ENCODE results near the gene OPCML. TPM values are rescaled to one million over a fixed set of nuclear protein-coding genes. Genes with fewer than 3 reads are reported as not detected.
"Not testable (repeated sequence)": the region's sequence is repeated elsewhere in the genome, so short reads cannot be mapped to it uniquely, and the experiment has no call there.

OPCML gene
- total RNA-seq, 3 donors from 2014 or later = not detected

DNA sequence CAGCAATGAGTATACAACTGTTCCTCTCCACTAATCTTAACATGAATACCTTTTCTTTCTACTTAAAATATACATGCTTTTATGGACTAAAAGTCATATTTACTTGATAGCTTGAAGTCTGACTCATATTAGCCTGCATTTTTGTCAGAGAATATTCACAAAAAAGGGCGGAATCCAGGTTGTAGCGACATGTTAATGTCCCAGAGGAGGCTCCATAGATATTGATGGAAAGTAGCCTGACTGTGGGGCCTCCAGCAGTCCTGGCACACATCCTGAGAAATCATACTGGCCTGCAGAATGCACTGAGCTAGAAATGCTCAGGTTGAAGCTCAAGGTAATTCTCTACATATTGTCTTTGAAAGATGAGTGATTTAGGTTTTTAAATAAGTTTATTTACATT, 1110.7 kb downstream of the OPCML start:
- no peaks in the 10 kb centered on the region for H3K4me1 Mint-ChIP-seq (ENCODE audit: low read depth)
- no peak for DNase-seq
- peaks cover 1% of the 10 kb centered on the region for H3K27me3 Mint-ChIP-seq (ENCODE audit: low read depth)
- peaks cover 3% of the 10 kb centered on the region for H3K9me3 Mint-ChIP-seq
- no peak for ATAC-seq
- H3K4me3 Mint-ChIP-seq = no peak overlapping the region
- H3K36me3 Mint-ChIP-seq (ENCODE audit: insufficient read depth) = no peaks in the 10 kb centered on the region

DNA sequence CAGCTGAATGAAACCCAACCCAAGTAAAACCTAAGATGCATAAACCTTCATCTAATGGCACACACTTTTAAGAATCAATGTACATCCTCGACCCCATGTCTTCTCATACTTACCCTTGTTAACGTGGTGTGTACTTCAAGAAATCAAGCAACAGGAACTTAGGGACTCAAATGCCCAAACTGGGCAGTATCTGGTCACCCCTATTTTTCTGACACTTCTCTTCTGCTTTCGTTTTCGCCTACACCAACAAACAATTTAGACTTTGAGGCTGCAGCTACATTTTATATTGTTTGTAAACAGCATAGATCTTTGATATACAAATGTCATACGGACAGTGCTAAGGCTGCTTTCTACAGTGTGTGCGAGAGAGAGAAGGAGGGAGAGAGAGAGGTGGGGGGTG, 1117.8 kb downstream of the OPCML start:
- Mint-ChIP-seq H3K9me3 (no peaks in the 10 kb centered on the region), H3K36me3 (ENCODE audit: insufficient read depth) (no peaks in the 10 kb centered on the region), H3K27me3 (ENCODE audit: low read depth) (no peaks in the 10 kb centered on the region), H3K4me1 (ENCODE audit: low read depth) (no peaks in the 10 kb centered on the region), H3K4me3 (no peak overlapping the region)
- ATAC-seq (no peak), DNase-seq (no peak)

DNA sequence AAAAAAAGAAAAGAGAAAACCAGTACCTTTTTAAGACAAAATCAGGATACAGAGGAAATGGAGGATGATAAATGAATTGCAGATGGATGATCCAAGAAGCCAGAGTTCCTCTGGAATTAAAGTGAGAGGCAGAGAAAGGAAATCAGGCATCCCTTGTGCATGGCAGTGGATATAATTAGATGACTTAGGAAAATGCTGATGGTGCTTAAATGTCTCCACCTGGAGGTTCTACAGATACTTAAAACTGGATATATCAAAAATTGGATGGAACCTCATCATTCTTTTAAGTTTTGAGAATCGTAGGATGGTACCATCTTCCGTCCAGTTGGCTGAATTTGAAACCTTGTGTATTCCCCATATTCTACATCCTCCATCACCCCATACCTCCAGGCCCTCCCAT, 1121.9 kb downstream of the OPCML start:
- Mint-ChIP-seq H3K4me3 (no peak overlapping the region), H3K36me3 (ENCODE audit: insufficient read depth) (no peaks in the 10 kb centered on the region), H3K9me3 (no peaks in the 10 kb centered on the region), H3K4me1 (ENCODE audit: low read depth) (no peaks in the 10 kb centered on the region), H3K27me3 (ENCODE audit: low read depth) (no peaks in the 10 kb centered on the region)
- ATAC-seq (no peak), DNase-seq (no peak)

DNA sequence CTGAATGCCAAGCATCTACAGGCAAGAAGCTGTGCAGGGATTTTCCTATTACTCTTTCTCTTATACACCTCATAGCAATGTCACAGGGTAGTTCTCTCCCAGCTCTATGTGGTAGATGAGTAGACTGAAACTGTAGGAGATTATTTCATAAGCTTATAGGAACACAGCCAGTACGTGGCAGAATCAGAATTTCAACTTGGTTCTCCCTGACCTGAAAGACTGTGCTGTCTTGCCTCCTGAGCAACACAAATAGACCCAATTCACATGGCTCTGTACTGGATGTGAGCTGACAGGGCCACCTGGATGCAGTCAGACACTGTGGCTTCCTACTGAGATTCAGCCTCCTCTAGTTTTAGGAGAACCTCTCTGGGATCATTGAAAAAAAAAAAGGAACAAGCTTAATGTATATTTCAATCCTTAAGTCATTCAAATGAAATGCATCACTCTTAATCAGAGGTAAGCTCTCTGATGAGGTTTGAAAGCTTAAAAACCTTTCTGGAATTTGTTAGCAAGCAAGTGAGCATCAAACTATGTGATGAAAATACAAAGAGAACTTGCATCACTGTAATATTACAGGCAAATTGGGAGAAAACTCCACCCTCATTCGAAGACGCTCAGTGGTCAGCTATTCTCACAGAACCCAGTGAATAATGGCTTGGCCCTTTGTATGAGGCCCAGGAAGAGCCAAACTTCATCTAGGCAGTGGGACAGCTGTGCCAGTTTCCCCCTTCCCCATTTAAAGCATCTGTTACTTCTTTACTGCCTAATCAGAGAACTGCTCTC, 1122.5 kb downstream of the OPCML start:
- H3K9me3 Mint-ChIP-seq = no peaks in the 10 kb centered on the region
- H3K4me3 Mint-ChIP-seq = no peak overlapping the region
- no peaks in the 10 kb centered on the region for H3K4me1 Mint-ChIP-seq (ENCODE audit: low read depth)
- DNase-seq = no peak
- H3K27me3 Mint-ChIP-seq (ENCODE audit: low read depth) = no peaks in the 10 kb centered on the region
- ATAC-seq = no peak
- no peaks in the 10 kb centered on the region for H3K36me3 Mint-ChIP-seq (ENCODE audit: insufficient read depth)

DNA sequence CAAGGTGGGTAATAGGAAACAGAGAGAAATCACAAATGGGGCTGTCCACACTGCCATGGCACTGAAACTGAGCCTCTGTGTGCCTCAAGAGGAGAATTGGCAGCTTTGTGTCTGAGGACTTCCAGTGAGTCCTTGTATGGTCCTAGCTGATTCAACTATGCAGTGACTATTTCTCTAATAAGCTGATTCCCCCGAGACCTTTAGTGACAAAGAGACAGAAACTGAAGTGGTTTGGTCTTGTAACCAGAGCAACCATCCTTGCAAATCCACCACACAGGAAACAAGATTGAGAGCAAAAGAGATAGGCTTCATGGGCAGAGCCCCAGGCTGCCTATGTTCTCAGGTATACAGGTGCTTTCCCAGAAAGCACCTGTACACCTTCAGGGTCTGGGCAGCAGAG, 1123.4 kb downstream of the OPCML start:
- no peaks in the 10 kb centered on the region for H3K4me1 Mint-ChIP-seq (ENCODE audit: low read depth)
- ATAC-seq = no peak
- H3K27me3 Mint-ChIP-seq (ENCODE audit: low read depth) = no peaks in the 10 kb centered on the region
- no peak overlapping the region for H3K4me3 Mint-ChIP-seq
- H3K36me3 Mint-ChIP-seq (ENCODE audit: insufficient read depth) = no peaks in the 10 kb centered on the region
- no peaks in the 10 kb centered on the region for H3K9me3 Mint-ChIP-seq
- no peak for DNase-seq

DNA sequence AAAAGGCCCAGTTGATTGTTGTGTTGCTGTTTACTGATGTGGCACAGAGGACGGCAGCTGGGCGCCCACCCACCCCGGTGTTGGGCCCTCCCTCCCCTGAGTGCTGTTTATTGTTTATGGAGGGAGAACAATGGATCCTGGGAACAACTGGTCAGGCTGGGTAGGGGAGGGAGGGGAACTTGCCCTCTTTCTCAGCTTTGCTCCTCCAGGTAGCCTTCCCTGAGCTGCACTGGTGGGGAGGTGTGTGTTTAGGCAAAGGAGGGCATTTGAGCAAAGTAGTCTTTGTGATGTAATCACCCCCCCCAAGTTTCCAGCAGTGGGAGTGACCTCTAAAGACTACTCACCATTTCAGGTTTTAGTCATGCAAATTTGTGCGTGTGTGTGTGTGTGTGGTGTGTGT, 1126.6 kb downstream of the OPCML start:
- ATAC-seq = no peak
- Mint-ChIP-seq H3K27me3 (ENCODE audit: low read depth) (peaks cover 7% of the 10 kb centered on the region), H3K4me1 (ENCODE audit: low read depth) (no peaks in the 10 kb centered on the region)

DNA sequence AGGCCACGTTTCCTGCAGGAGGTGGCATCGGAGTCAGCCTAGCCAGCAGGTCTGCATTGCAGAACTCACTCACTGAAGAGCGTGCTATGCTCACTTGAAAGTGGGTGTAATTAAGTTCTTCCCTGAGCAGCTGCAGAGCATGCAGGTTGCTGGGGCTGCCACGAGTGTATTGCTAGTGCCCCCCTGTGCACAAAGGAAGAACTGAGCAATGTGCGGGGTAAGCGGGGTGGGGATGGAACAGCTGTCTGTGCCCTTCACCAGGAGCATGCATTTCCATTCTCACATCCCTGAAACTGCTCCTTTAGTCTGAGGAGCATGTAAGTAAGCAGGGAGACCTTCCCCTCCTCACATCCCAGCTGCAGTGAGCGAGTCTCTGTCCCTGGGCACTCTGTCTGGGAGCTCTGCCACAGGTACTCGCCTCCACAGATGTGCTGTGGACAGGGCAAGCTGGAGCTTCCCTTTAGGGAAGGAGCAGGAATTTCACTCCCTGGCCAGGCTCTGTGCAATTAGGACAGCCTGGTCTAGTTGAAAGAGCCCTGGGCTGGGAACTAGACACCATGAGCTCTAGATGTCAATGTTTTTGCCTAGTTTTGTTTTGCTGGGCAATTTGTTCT, 1130.1 kb downstream of the OPCML start:
- Mint-ChIP-seq H3K36me3 (ENCODE audit: insufficient read depth) (no peaks in the 10 kb centered on the region), H3K4me3 (no peak overlapping the region), H3K4me1 (ENCODE audit: low read depth) (no peaks in the 10 kb centered on the region), H3K9me3 (peaks cover 4% of the 10 kb centered on the region), H3K27me3 (ENCODE audit: low read depth) (peaks cover 7% of the 10 kb centered on the region)
- ATAC-seq (no peak), DNase-seq (no peak)

More for the DNA sequence above, 1126.6 kb downstream of the OPCML start:
- DNase-seq = no peak
- Mint-ChIP-seq H3K36me3 (ENCODE audit: insufficient read depth) (no peaks in the 10 kb centered on the region), H3K9me3 (no peaks in the 10 kb centered on the region), H3K4me3 (no peak overlapping the region)

DNA sequence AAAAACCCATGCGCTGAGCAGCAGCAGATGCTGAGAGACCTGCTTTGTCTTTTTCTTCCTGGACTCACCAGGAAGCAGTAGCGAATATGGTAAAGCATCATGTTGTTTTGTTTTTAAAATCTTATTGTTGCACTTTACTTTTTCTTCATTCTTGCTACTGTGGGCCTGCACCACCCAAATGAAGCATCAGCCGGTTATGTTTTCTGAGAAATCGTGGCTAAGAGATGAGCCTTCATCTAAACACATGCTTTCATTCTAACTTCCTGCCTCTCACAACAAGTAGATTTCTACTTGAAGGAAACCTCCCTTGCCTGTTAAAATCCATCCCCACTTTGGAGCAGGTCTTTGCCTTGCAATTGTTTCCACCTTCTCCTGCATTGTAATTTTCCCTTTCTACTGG, 1136.0 kb downstream of the OPCML start:
- Mint-ChIP-seq H3K9me3 (peaks cover 11% of the 10 kb centered on the region), H3K27me3 (ENCODE audit: low read depth) (no peaks in the 10 kb centered on the region), H3K4me1 (ENCODE audit: low read depth) (no peaks in the 10 kb centered on the region), H3K4me3 (no peak overlapping the region), H3K36me3 (ENCODE audit: insufficient read depth) (no peaks in the 10 kb centered on the region)
- no peak for DNase-seq
- ATAC-seq = no peak

DNA sequence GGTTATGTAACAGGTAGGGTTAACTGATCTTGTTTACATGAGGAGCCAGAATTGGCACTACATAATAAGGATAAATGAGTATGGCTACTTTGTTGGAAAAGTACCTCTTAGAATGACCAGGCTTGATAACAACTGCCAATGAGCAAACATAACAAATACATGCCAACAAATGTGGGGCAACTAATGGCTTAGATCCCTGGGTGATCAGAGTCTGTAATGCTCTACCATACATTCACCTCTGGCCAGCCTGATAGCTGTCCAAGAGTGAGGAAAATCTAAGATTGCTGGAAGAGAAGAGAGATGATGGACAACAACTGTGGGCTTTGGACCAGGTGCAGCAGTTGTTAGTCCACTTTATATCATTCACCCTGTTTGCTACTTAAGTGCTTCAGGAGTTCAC, 1136.9 kb downstream of the OPCML start:
- peaks cover 15% of the 10 kb centered on the region for H3K9me3 Mint-ChIP-seq
- no peaks in the 10 kb centered on the region for H3K36me3 Mint-ChIP-seq (ENCODE audit: insufficient read depth)
- no peaks in the 10 kb centered on the region for H3K4me1 Mint-ChIP-seq (ENCODE audit: low read depth)
- no peak for ATAC-seq
- no peak for DNase-seq
- H3K4me3 Mint-ChIP-seq = no peak overlapping the region
- no peaks in the 10 kb centered on the region for H3K27me3 Mint-ChIP-seq (ENCODE audit: low read depth)

DNA sequence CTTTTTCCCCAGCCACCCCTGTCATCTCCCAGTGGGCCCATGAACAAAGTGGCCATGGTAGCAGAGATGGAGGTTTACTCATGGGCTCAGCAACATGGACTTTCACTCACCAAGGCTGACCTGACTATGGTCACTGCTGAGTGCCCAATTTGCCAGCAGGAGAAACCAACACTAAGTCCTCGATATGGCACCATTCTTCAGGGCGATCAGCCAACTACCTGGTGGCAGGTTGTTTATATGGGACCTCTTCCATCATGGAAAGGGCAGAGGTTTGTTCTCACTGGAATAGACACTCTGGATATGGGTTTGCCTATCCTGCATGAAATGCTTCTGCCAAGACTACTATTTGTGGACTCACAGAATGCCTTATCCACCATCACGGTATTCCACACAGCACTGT, 1152.8 kb downstream of the OPCML start:
- Mint-ChIP-seq H3K4me1 (ENCODE audit: low read depth) (no peaks in the 10 kb centered on the region), H3K27me3 (ENCODE audit: low read depth) (no peaks in the 10 kb centered on the region), H3K36me3 (ENCODE audit: insufficient read depth) (peaks cover 2% of the 10 kb centered on the region), H3K4me3 (no peak overlapping the region), H3K9me3 (peaks cover 13% of the 10 kb centered on the region)
- DNase-seq (no peak), ATAC-seq (no peak)

DNA sequence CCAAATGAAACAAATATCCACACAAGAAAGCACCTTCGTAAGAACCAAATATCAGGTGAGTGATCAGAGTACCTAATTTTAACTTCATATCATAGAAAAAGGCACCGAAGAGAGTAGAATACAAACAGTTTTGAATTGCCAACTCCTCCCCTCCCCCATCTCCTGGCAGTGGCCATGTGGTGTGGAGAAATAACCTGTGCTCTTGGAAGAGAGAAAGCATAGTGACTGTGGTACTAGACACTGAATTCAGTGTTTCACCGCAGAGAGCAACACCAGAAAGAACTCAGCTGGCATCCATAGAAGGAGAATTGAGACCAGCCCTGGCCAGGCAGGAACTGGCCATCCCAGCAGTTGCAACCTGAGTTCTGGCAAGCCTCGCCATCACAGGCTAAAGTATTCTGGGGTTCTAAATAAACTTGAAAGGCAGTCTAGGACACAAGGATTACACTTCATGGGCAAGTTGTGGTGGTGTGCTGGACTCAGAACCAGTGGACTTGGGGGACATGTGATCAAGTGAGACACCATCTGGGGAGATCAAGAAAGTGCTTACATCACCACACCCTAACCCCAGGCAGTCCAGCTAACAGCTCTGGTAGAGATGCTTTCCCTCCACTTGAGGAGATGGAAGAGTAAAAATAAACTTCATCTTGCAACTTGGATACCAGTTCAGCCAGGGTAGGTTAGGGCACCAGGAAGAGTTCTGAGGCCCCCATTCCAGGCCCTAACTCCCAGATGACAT, 1158.7 kb downstream of the OPCML start:
- Mint-ChIP-seq H3K27me3 (ENCODE audit: low read depth) (no peaks in the 10 kb centered on the region), H3K9me3 (peaks cover 5% of the 10 kb centered on the region), H3K36me3 (ENCODE audit: insufficient read depth) (no peaks in the 10 kb centered on the region), H3K4me3 (no peak overlapping the region), H3K4me1 (ENCODE audit: low read depth) (no peaks in the 10 kb centered on the region)
- no peak for DNase-seq
- no peak for ATAC-seq

DNA sequence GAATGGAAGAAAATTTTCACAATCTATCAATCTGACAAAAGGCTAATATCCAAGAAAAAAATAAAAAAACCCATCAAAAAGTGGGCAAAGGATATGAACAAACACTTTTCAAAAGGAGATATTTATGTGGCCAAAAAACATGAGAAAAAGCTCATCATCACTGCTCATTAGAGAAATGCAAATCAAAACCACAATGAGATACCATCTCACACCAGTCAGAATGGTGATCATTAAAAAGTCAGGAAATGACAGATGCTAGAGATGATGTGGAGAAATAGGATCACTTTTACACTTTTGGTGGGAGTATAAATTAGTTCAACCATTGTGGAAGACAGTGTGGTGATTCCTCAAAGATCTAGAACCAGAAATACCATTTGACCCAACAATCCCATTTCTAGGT, 1162.2 kb downstream of the OPCML start:
- not testable (repeated sequence) for ATAC-seq; H3K4me1 Mint-ChIP-seq (ENCODE audit: low read depth); DNase-seq; H3K27me3 Mint-ChIP-seq (ENCODE audit: low read depth); H3K36me3 Mint-ChIP-seq (ENCODE audit: insufficient read depth); H3K9me3 Mint-ChIP-seq; H3K4me3 Mint-ChIP-seq

DNA sequence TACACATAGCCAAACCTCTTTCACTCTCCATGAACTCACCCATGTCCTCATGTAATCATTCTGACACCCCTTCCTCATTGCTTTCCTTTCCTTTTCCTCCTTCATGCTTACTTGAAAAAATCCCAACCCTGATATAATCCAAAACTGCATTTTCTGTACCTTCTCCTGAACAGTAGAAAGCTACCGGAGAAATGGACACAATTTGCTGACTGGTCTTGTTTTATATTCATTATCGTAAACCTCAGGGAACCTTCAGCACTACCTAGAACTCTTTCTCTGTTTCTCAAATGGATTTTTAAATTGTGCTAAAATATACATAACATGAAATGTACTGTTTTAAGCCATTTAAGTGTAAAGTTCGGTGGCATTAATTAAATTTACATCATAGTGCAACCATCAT, 1165.0 kb downstream of the OPCML start:
- Mint-ChIP-seq H3K4me3 (no peak overlapping the region), H3K36me3 (ENCODE audit: insufficient read depth) (no peaks in the 10 kb centered on the region), H3K27me3 (ENCODE audit: low read depth) (peaks cover 2% of the 10 kb centered on the region), H3K9me3 (peaks cover 16% of the 10 kb centered on the region), H3K4me1 (ENCODE audit: low read depth) (no peaks in the 10 kb centered on the region)
- ATAC-seq (no peak), DNase-seq (no peak)

DNA sequence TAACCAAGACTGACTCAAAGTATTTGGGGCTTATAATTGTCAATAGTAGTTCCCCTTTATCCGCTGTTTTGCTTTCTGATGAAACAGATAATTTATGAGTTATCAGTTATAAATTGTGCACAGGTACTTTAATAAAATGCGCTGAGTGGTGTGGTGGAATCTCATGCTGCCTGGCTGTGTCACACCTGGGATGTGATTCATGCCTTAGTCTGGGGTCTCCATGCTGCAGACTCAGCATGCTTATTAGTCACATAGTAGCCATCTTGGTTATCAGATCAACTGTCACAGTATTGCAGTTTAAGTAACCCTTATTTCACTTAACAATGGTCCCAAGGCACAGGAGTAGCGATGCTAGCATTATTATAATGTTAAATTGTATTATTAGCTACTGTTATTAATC, 1166.7 kb downstream of the OPCML start:
- ATAC-seq (no peak), DNase-seq (no peak)
- peaks cover 2% of the 10 kb centered on the region for H3K27me3 Mint-ChIP-seq (ENCODE audit: low read depth)
- no peak overlapping the region for H3K4me3 Mint-ChIP-seq
- H3K4me1 Mint-ChIP-seq (ENCODE audit: low read depth) = peaks cover 1% of the 10 kb centered on the region
- peaks cover 19% of the 10 kb centered on the region for H3K9me3 Mint-ChIP-seq
- no peaks in the 10 kb centered on the region for H3K36me3 Mint-ChIP-seq (ENCODE audit: insufficient read depth)
